C4-2B (cell line): Measurements from ENCODE around the gene SMC3.

ENCODE experiments used
- ZFX ChIP-seq: fragments of 450-650 bp; IDR thresholded peaks from 2 replicates; pipeline ENCODE4 v1.6.1; 2017
- TF ChIP-seq, protein P1 (sequence below): fragments of 450-650 bp; conservative IDR thresholded peaks from 2 replicates; pipeline ENCODE4 v1.5.1; 2017; ENCODE audit warnings: mild to moderate bottlenecking

DNA sequence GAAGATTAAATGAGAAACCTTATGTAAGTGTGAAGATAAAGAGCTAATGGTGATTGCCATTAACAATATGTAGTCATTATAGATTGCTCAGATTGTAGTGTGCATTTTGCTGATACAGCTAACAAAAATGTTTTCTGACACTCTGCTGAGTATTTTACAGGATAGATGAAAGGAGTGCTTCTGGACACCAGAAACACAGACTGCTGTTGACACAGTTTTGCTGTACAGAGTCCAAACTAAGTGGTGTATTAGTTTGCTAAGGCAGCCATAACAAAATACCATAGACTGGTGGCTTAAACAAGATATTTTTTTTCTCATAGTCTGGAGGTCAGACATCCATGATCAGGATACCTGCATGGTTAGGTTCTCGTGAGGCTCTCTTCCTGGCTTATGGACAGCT lies 2.2 kb downstream of the SMC3 start:
- TF ChIP-seq, protein P1, sequence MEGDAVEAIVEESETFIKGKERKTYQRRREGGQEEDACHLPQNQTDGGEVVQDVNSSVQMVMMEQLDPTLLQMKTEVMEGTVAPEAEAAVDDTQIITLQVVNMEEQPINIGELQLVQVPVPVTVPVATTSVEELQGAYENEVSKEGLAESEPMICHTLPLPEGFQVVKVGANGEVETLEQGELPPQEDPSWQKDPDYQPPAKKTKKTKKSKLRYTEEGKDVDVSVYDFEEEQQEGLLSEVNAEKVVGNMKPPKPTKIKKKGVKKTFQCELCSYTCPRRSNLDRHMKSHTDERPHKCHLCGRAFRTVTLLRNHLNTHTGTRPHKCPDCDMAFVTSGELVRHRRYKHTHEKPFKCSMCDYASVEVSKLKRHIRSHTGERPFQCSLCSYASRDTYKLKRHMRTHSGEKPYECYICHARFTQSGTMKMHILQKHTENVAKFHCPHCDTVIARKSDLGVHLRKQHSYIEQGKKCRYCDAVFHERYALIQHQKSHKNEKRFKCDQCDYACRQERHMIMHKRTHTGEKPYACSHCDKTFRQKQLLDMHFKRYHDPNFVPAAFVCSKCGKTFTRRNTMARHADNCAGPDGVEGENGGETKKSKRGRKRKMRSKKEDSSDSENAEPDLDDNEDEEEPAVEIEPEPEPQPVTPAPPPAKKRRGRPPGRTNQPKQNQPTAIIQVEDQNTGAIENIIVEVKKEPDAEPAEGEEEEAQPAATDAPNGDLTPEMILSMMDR: no peak
- no peak for TF ChIP-seq ZFX
